ENCODE results near the gene TPRA1. TPM values are rescaled to one million over a fixed set of nuclear protein-coding genes. Genes with fewer than 3 reads are reported as not detected.

The TPRA1 gene
- total and polyA plus RNA-seq, 9 of the 15 experiments (the other 6 are each of a cell fraction or from before 2014, with no cell fraction given), result 0.66 to 21.5 (median 11.1) TPM

DNA sequence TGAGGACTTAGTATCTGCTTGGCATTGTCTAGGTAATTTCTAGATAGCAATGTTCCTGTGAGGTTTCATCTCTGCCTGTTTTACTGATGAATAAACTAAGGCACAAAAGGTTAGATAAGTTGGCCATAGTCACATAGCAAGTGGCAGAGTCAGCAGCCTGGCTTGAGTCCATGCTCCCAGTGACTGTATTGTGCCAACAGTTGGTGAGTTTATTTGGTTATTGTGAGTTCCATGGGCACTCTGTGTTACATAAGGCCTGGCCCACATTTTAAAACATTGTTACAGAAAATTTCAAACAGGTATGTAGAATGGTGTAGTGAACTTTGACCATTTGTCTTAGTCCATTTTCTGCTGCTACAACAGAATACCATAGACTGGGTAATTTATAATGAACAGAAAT is 22.9 kb upstream of the TPRA1 start:
- H3K4me3 ChIP-seq, result no peak overlapping the region
- FAIRE-seq, result no peak
- no peak overlapping the region for H3K9ac ChIP-seq (ENCODE audit: insufficient read depth in 1 of 2, low read depth in 2 of 2, low read length in 2 of 2)
- in situ Hi-C loops (cut with MboI) (no loop called here), intact Hi-C loops (cut with micrococcal nuclease) (no loop called here)
- TF ChIP-seq SAFB2 (IDR thresholded peaks at IDR 0.05; ENCODE audit: borderline replicate concordance, low read depth, low read length, severe bottlenecking), result no peak
- TF ChIP-seq ZNF561 (CRISPR knock-in tag; conservative IDR thresholded peaks at IDR 0.05), result no peak
- TF ChIP-seq ELF1 (tag; IDR thresholded peaks at IDR 0.05), result no peak
- TF ChIP-seq, protein P1, sequence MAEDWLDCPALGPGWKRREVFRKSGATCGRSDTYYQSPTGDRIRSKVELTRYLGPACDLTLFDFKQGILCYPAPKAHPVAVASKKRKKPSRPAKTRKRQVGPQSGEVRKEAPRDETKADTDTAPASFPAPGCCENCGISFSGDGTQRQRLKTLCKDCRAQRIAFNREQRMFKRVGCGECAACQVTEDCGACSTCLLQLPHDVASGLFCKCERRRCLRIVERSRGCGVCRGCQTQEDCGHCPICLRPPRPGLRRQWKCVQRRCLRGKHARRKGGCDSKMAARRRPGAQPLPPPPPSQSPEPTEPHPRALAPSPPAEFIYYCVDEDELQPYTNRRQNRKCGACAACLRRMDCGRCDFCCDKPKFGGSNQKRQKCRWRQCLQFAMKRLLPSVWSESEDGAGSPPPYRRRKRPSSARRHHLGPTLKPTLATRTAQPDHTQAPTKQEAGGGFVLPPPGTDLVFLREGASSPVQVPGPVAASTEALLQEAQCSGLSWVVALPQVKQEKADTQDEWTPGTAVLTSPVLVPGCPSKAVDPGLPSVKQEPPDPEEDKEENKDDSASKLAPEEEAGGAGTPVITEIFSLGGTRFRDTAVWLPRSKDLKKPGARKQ (CRISPR knock-in tag; IDR thresholded peaks at IDR 0.05), result no peak
- no peak for TF ChIP-seq ATF1 (CRISPR knock-in tag; IDR thresholded peaks at IDR 0.05)
- no peak for TF ChIP-seq ATF1 (tag; IDR thresholded peaks at IDR 0.05)
- TF ChIP-seq ZNF311 (CRISPR knock-in tag; IDR thresholded peaks at IDR 0.05), result no peak
- TF ChIP-seq, protein P2, sequence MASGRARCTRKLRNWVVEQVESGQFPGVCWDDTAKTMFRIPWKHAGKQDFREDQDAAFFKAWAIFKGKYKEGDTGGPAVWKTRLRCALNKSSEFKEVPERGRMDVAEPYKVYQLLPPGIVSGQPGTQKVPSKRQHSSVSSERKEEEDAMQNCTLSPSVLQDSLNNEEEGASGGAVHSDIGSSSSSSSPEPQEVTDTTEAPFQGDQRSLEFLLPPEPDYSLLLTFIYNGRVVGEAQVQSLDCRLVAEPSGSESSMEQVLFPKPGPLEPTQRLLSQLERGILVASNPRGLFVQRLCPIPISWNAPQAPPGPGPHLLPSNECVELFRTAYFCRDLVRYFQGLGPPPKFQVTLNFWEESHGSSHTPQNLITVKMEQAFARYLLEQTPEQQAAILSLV (tag; IDR thresholded peaks at IDR 0.05), result no peak
- TF ChIP-seq SRSF9 (IDR thresholded peaks at IDR 0.05; ENCODE audit: borderline replicate concordance, low read depth, low read length), result no peak
- no peak for TF ChIP-seq KDM4B (IDR thresholded peaks at IDR 0.05; ENCODE audit: borderline replicate concordance in 2 of 2, low read depth in 1 of 2)
- TF ChIP-seq, protein P3, sequence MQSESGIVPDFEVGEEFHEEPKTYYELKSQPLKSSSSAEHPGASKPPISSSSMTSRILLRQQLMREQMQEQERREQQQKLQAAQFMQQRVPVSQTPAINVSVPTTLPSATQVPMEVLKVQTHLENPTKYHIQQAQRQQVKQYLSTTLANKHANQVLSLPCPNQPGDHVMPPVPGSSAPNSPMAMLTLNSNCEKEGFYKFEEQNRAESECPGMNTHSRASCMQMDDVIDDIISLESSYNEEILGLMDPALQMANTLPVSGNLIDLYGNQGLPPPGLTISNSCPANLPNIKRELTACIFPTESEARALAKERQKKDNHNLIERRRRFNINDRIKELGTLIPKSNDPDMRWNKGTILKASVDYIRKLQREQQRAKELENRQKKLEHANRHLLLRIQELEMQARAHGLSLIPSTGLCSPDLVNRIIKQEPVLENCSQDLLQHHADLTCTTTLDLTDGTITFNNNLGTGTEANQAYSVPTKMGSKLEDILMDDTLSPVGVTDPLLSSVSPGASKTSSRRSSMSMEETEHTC (IDR thresholded peaks at IDR 0.05), result no peak
- no peak overlapping the region for H2AFZ ChIP-seq (ENCODE audit: low read depth, low read length)
- no peak for ATAC-seq
- H3K27ac ChIP-seq (ENCODE audit: extremely low read depth, low read depth, low read length), result no peak overlapping the region
- no peaks in the 10 kb centered on the region for H3K27me3 ChIP-seq (ENCODE audit: control insufficient read depth in 2 of 2, insufficient read depth in 2 of 2, low read length in 2 of 2)
- no peaks in the 10 kb centered on the region; the same call in 1 of the 3 replicates for H3K79me2 ChIP-seq (ENCODE audit: control insufficient read depth, insufficient read depth, low read length)
- no peaks in the 10 kb centered on the region for H3K4me1 ChIP-seq (replicated peaks in 1 of 2; ENCODE audit: control insufficient read depth in 2 of 2, insufficient read depth in 2 of 2, low read length in 2 of 2)
- no peak for DNase-seq (ENCODE audit: extremely low read depth in 1 of 4, low spot score in 3 of 4)
- H3K36me3 ChIP-seq (ENCODE audit: control insufficient read depth, insufficient read depth, low read length), result peaks cover 96% of the 10 kb centered on the region; the same call in 2 of the 3 replicates
- H3K9me3 ChIP-seq (replicated peaks; ENCODE audit: control insufficient read depth, insufficient read depth, low read depth, low read length), result no peaks in the 10 kb centered on the region
- H3K9me1 ChIP-seq (ENCODE audit: control insufficient read depth, insufficient read depth, low read length), result no peaks in the 10 kb centered on the region
- ChIA-PET POLR2A (interaction anchor here (0.6 to 1.2 kb wide), 2 partner anchors 12 to 15 kb away, joined by 3 to 4 read pairs; partner anchors contain the start of gene MCM2), CTCF (ENCODE audit: low intra/inter-chr PET ratio) (no interaction called here)
- no peak overlapping the region for H3K4me2 ChIP-seq (ENCODE audit: insufficient read depth, low read length)
- BruUV-seq (replicated peaks), result no TSS peak
- H4K20me1 ChIP-seq (replicated peaks; ENCODE audit: control insufficient read depth, insufficient read depth, low read length), result no peaks in the 10 kb centered on the region; the same call in none of the 2 replicates
